ENCODE data around the gene PLA2G7. TPM values are rescaled to one million over a fixed set of nuclear protein-coding genes. Genes with fewer than 3 reads are reported as not detected.

Gene PLA2G7
- total RNA-seq, 1 experiment from 2014 or later, result 1.7 TPM

DNA sequence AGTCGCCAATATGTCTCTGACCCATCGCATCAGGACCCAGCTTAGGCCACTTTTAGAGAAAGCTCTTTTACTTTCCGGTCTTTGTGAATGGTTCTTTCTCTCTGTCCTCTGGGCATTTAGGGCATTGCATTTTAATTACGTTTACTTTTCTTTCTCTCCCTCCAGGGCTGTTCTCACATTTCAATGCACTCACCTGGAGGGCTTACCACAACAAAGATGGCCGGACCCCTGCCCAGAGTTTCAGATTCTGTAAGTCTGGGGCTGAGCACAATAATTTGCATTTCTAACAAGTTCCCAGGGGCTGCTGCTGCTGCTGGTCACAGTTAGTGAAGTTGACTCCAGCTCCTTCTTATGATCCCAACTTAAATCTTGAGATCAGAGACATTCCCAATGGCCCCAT, 14.6 kb upstream of the PLA2G7 start:
- no CpG with 5 or more reads among the region's 5 CpGs for WGBS (ENCODE audit: extremely low coverage, insufficient read length, low lambda C conversion rate)

More for the DNA sequence above, 14.6 kb upstream of the PLA2G7 start:
- H2BK20ac ChIP-seq (ENCODE audit: low read depth, low read length, poor library complexity, severe bottlenecking), result no peak overlapping the region
- no peaks in the 10 kb centered on the region for H3K79me2 ChIP-seq (ENCODE audit: insufficient read depth, low read length)
- no peak overlapping the region for H3K4me2 ChIP-seq (ENCODE audit: insufficient read depth, insufficient read length, low read length)
- peaks cover 2% of the 10 kb centered on the region; the same call in 1 of the 2 replicates for H3K4me1 ChIP-seq (ENCODE audit: insufficient read depth, low read length)
- Mint-ChIP-seq H3K4me1 (peaks cover 18 to 19% of the 10 kb centered on the region in 2 experiments), H3K27ac (peak overlapping the region; percentile 69 to 97 (median 95)), H3K9me3 (no peaks in the 10 kb centered on the region; a peak in 1 of 5 replicates), H3K4me3 (peak overlapping the region; percentile 29 to 68; a peak in 4 of 5 replicates), H3K27me3 (ENCODE audit: low read depth) (peaks cover 14% of the 10 kb centered on the region), H3K36me3 (ENCODE audit: insufficient read depth in 1 of 3, low read depth in 3 of 3) (no peaks in the 10 kb centered on the region)
- H4K91ac ChIP-seq (ENCODE audit: insufficient read length, low read depth, low read length), result no peak overlapping the region
- no peaks in the 10 kb centered on the region for H3K79me1 ChIP-seq (ENCODE audit: insufficient read depth, low read depth, low read length, poor library complexity, severe bottlenecking)
- H3K9ac ChIP-seq (ENCODE audit: extremely low read depth, insufficient read length, low read length), result no peak overlapping the region
- H4K5ac ChIP-seq (ENCODE audit: insufficient read length, low read depth, low read length), result no peak overlapping the region
- H4K20me1 ChIP-seq (ENCODE audit: control insufficient read depth, insufficient read depth, insufficient read length), result no peaks in the 10 kb centered on the region
- DNase-seq, result peak; percentile 63
- H3K9me3 ChIP-seq (ENCODE audit: control insufficient read depth, low read depth, low read length), result no peaks in the 10 kb centered on the region
- H3T11ph ChIP-seq (ENCODE audit: low read length), result no peak overlapping the region
- no peak overlapping the region for H2AK5ac ChIP-seq (ENCODE audit: insufficient read length, low read length)
- no peak overlapping the region for H2BK15ac ChIP-seq (ENCODE audit: low read depth, low read length)
- no peak overlapping the region for H2BK5ac ChIP-seq (ENCODE audit: insufficient read length, low read length)
- no peak overlapping the region for H2AFZ ChIP-seq (ENCODE audit: low read length)
- H3K27me3 ChIP-seq (ENCODE audit: insufficient read depth, low read length), result no peaks in the 10 kb centered on the region
- no peak overlapping the region for H2BK120ac ChIP-seq (ENCODE audit: low read depth, low read length, poor library complexity, severe bottlenecking)
- H3K4ac ChIP-seq (ENCODE audit: low read depth, low read length), result no peak overlapping the region
- no peak overlapping the region for H3K56ac ChIP-seq (ENCODE audit: insufficient read length, low read depth, low read length)
- peak overlapping the region; percentile 34 for H3K18ac ChIP-seq (ENCODE audit: insufficient read length, low read depth, low read length)
- no peaks in the 10 kb centered on the region for H3K23me2 ChIP-seq (ENCODE audit: insufficient read length, low read depth, low read length, poor library complexity, severe bottlenecking)
- no peak overlapping the region for H3K23ac ChIP-seq (ENCODE audit: insufficient read length, low read depth, low read length)
- TF ChIP-seq, protein P1, sequence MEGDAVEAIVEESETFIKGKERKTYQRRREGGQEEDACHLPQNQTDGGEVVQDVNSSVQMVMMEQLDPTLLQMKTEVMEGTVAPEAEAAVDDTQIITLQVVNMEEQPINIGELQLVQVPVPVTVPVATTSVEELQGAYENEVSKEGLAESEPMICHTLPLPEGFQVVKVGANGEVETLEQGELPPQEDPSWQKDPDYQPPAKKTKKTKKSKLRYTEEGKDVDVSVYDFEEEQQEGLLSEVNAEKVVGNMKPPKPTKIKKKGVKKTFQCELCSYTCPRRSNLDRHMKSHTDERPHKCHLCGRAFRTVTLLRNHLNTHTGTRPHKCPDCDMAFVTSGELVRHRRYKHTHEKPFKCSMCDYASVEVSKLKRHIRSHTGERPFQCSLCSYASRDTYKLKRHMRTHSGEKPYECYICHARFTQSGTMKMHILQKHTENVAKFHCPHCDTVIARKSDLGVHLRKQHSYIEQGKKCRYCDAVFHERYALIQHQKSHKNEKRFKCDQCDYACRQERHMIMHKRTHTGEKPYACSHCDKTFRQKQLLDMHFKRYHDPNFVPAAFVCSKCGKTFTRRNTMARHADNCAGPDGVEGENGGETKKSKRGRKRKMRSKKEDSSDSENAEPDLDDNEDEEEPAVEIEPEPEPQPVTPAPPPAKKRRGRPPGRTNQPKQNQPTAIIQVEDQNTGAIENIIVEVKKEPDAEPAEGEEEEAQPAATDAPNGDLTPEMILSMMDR (conservative IDR thresholded peaks at IDR 0.05), result 0 out of 3 replicates have a peak, but pooled peaks have one; percentile 13
- no peak overlapping the region for H3K14ac ChIP-seq (ENCODE audit: insufficient read depth, low read length)
- H4K8ac ChIP-seq (replicated peaks; ENCODE audit: insufficient read length, low read depth, low read length), result no peak overlapping the region
- H3K27ac ChIP-seq (ENCODE audit: insufficient read length, low read depth, low read length), result no peak overlapping the region
- no peak overlapping the region for H2BK12ac ChIP-seq (ENCODE audit: insufficient read length, low read depth, low read length)
